Hematopoietic multipotent progenitor cell treated with erythropoietin and hydrocortisone succinate and interleukin-3 and kit ligand, for 6 days (in vitro differentiated cells): Measurements from ENCODE around the gene CASP8.
"Not testable (repeated sequence)": the region's sequence is repeated elsewhere in the genome, so short reads cannot be mapped to it uniquely, and the experiment has no call there.

Experiments
- DNase-seq: peaks from one replicate; pipeline ENCODE4 v3.0.0-alpha.2; 2015

Gene CASP8

DNA sequence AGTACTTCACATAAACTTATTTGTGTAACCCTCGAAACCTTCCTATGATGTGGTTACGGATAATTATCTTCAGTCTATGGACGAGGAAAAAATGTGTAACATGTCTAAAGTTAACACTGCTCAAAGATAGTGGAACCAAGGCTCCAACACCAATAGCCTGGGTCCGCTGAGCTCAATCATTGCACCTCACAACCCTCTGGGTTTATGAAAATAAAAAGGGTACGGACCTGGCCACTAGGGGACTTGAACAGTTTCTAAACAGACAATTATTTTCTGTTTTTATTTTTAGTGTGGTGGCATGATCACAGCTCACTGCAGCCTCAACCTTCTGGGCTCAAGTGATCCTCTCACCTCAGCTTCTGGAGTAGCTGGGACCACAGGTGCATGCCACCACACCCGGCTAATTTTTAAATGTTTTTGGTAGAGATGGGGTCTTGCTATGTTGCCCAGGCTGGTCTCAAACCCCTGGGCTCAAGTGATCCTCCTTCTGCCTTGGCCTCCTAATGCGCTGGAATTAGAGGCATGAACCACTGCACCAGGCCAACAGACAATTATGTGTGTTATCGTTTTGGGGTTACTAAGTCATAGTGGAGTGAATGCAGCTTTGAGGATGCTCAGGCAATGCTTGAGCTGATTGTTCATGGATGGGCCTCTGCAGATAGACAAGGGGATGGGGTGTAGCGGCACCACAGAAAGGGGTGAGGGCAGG lies 10.1 kb downstream of the CASP8 start:
- DNase-seq: peak; percentile 47

DNA sequence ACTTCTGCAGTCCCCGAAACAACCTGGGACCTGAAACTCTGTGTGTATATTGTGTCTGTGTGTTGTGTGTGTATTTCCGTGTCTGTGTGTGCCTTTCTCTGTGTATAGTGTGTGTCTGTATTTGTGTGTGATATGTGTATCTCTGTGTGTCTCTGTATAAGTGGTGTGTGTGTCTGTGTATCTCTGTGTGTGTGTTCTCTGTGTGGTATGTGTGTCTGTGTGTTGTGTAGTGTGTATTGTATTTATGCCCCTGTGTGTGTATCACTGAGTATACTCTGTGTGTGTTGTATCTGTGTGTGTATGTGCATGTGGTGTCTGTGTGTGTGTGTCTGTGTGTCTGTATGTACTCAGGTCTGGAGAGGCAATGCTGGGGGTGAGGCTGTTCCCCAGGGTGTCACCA lies 11.6 kb downstream of the CASP8 start:
- no peak for DNase-seq

DNA sequence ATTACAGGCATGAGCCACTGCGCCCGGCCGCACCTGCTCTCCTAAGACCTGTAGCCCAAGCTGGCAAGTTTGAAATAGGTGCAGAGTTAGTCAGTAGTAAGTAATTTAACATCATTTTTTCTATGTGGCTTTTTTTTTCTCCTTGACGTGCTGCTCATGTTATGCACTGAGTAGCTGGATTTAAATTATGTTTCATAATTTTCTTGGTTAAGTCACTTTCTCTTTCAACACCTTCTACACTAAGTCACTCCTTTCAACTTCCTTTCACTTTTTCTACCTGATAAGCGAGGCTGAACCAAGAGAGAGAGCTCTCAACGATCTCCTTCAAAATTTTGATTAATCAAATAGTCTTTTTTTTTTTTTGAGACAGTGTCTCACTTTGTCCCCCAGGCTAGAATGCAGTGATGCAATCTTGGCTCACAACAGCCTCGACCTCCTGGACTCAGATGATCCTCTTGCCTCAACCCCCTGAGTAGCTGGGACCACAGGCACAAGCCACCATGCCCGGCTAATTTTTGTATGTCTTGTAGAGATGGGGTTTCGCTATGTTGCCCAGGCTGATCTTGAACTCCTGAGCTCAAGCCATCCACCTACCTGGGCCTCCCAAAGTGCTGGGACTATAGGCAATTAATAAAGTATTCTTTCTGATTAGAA lies 13.1 kb downstream of the CASP8 start:
- no peak for DNase-seq

DNA sequence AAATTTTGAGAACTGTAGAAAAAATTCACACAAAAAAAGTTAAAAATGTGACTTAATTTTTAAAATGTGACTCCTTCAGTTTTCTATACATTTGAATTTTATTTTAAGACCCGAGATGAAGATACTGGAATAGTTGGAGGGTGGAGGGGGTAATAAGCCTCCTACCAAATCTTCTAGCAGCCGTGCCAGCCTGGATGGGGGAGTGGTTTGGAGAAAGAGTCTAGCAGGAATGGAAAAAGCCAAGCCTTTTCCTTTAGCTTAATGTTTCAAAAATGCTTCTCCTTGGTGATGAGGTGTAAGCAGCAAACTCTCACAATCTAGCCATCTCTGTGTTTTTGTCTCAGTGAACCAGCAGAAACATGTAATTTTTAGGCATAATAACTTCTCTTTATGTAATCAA lies 14.7 kb downstream of the CASP8 start:
- DNase-seq: no peak

DNA sequence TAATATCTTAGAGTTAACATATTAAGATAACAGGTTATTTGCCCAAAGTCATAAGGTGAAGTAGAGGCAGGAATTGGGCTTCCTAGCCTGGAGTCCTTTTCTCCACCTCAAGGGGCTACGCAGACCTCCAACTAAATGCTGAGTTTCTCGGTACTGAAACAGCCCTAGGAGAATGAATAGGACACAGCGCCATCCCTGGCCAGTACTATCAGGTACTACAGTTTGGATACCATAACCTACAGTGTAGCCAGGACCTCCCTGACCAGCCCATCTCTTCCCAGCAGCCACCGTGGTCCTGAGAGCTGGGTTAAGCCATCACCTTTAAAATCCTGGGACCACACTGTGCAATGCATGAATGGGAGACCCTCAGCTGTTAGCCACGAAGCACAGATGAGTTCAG lies 15.7 kb downstream of the CASP8 start:
- DNase-seq: no peak

DNA sequence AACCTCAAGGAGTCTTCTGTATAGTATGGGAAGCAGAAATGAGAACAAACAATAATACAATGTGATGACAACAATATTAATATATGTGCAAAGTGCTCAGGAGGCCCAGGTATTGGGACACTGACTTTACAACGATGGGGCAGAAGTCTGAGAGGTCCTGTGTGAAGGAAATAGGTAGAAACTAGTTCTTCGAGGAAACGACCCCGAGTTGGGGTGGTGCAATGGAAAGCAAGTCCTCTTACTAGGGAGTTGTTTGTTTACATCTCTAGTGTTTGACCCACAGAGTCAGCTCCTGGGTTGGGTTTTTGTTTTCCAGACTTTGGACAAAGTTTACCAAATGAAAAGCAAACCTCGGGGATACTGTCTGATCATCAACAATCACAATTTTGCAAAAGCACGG lies 16.2 kb downstream of the CASP8 start:
- DNase-seq: no peak

DNA sequence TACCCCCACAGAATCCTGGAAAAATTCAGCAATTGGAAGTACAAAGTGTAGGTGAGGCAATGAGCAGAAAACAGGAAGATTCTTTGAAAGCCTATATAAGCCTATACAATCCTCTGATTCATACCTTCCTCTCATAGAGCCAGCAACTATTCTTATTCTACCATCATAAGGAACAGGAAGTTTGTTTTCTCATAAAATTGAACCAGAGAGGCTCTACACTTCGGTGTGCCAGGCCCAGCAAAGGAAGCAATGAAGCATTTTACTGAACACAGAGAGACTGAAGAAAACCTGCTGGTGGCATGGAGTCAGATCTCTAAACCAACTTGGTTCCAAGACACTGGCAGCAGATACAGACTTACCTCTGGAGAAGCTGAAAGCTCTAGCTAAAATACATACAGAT lies 18.7 kb downstream of the CASP8 start:
- DNase-seq: no peak

DNA sequence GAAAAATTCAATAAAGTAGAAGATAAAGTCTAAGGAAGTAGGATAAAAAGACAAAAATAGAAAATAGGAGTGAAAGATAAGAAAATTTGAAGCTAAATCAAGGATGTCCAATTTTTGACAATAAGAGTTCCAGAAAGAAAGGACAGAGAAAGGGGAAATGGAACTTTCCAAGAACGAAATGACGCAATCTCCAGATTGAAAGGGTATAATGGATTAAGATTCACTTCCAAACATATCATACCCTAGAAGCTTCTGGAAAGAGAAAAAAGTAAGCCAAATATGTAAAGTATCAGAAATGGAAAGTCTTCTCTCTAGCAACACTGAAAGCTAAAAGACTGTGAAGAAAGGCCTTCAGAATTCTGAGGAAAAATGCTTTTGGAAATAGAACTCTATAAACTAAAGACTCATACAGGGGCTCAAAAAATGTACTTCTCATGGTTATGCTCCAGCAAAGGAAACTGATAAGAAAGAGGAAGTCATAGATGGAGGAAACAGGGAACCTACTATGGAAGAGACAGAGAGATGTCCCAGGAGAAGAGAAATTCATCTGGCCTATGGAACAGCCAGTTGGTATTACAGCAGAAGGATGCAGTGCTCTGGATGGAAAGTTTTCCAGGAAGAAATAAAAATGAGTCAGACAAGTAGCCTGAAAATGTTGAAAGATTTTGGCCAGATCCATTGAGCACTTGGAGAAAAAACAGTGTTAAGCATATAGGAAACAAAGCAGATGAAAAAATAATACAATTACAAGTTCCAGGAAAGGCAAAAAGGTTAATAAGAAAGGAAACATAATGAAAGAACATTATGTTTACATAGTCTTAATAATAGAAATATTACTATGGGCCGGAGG lies 20.1 kb downstream of the CASP8 start:
- no peak for DNase-seq

DNA sequence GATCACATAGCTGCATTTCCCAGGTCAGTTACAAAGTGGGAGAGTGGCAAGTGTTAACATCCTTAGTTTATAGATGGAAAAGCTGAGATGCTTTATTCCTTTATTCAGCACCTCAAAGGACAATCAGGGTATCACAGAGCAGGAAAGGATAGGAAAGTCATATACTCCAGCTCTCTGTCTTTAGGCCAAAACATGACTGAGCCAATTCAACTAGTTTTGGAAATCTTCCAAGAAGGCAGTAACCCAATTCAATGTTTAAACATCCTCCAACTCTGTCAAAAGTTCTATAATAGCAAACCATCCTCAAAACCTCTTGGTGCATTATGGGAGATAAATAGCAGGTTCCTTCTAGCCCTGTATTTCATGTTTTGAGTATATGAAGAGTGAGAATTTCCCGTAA lies 25.2 kb downstream of the CASP8 start:
- DNase-seq: no peak

DNA sequence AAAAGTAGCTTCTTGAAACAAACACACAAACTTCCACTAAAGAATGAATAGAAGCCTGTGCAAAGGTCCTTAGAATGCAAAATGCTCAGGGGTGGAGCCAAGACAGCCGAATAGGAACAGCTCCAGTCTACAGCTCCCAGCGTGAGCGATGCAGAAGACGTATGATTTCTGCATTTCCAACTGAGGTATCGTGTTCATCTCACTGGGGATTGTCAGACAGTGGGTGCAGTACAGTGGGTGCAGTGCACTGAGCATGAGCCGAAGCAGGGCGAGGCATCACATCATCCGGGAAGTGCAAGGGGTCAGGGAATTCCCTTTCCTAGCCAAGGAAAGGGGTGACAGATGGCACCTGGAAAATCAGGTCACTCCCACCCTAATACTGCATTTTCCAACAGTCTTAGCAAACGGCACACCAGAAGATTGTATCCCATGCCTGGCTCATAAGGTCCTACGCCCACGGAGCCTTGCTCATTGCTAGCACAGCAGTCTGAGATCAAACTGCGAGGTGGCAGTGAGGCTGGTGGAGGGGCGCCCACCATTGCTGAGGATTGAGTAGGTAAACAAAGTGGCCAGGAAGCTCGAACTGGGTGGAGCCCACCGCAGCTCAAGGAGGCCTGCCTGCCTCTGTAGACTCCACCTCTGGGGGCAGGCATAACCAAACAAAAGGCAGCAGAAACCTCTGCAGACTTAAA lies 30.3 kb downstream of the CASP8 start:
- DNase-seq: not testable (repeated sequence)

DNA sequence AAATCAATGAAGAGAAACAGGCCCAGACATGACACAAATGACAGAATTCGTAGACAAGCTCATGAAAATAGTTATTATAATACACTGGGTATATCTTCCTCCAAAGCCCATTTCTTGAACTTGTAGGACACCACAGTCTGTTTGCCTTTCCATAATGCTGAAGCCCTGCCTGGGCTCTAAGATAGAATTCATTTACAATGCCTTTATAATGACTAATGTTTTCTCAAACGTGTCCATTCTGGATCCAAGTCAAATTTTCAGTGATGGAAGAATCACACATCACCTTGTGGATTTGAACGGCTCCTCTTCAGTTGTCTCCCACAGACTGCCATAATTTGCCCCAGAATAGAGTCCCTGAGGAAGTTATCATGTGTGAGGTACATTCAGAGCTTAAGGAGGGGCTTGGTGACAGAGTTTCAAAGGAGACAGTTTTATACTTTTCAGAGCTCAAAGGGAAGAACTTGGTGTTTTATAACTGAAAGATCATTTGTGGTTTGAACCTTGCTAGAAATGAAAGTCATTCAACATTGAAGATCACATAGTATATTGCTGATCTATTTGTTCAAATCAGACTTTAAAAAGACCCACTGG lies 38.2 kb downstream of the CASP8 start:
- no peak for DNase-seq

DNA sequence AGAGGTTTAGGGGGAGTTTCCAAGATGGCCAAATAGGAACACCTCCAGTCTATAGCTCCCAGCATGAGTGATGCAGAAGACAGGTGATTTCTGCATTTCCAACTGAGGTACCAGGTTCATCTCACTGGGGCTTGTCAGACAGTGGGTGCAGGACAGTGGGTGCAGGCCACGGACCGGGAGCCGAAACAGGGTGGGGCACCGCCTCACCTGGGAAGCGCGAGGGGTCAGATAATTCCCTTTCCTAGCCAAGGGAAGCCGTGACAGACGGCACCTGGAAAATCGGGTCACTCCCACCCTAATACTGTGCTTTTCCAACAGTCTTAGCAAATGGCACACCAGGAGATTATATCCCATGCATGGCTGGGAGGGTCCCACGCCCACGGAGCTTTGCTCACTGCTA lies 39.6 kb downstream of the CASP8 start:
- DNase-seq: not testable (repeated sequence)

DNA sequence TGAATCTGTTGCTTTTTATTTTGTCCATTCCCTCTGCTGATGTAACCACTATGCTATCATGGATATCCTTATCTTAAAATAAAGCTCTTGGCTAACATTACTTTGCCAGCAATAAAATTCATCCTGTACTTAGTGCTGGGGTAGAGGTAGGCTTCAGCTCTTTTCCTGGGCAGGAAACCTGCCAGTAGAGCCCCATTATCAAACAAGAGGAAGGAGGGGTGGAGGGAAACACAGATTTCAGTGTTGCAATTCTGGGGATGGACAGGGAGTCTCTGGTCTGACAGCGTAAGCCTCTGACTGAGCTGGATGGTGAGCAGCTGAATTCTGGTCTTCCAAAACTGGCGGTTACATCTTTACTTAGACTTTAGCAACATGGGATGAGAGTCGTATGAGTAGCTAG lies 47.5 kb downstream of the CASP8 start:
- no peak for DNase-seq

DNA sequence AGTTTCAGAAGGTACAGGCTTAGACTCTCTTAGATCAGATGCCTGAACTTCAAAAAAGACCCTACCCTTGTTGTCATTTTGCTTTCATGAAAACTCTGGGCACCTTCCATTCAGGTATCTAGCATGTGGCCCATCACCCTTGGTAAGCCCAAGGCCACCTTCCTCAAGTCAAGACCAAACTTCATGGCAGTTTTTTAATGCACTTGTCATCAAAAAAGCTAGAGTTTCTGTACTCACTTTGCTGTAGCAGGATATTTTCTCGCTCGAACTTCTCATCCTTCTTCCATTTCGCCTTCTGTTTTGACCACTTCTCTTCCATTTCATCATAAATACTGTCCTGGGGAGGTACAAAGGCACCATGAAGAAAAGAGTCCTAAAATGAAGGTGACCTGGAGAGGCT lies 48.6 kb downstream of the CASP8 start:
- DNase-seq: no peak

DNA sequence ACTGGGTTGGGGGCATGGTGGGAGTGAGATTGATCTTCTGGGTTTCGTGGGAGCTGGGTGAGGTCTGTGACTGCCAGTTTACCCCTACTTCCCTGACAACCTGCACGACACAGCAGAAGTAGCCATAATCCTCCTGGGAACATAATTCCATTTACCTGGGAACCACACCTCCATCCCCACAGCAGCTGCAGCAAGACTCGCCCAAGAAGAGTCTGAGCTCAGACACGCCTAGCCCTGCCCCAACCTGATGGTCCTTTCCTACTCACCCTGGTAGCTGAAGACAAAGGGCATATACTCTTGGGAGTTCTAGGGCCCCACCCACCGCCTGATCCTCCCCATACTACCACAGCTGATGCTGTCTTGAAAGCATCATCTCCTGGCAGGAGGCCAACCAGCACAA lies 53.0 kb downstream of the CASP8 start:
- no peak for DNase-seq

DNA sequence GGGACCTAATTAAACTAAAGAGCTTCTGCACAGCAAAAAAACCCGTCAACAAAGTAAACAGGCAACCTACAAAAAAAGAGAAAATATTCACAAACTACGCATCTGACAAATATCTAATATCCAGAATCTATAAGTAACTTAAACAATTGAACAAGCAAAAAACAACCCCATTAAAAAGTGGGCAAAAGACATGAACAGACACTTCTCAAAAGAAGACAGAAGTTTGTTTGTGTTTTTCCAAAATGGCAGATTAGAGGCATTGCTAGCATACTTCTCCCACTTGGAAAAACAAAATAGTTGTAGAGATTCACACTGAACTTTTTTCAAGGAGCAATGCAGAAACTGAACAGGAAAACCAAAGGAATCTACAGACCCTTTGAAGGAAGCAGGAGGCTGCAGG lies 59.2 kb downstream of the CASP8 start:
- DNase-seq: no peak

DNA sequence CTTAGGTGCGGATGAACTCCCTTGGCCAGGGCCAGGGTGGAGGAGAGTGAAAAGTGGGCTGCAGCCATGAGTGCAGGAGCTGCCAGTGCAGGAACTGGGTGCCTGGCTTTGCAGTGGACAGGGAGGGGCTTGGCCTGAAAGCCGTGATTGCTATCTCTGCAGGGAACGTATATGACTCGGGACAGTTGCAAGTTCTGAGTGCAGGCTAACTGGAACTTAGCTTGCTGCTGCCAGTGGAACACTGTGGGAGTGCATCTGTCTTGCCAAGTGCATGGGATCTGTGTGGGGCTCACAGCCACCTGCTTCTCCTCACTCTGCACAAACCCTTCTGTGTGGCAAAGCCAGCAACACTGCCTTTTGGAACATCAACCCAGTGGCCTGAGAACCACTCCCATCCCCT lies 59.9 kb downstream of the CASP8 start:
- DNase-seq: no peak

DNA sequence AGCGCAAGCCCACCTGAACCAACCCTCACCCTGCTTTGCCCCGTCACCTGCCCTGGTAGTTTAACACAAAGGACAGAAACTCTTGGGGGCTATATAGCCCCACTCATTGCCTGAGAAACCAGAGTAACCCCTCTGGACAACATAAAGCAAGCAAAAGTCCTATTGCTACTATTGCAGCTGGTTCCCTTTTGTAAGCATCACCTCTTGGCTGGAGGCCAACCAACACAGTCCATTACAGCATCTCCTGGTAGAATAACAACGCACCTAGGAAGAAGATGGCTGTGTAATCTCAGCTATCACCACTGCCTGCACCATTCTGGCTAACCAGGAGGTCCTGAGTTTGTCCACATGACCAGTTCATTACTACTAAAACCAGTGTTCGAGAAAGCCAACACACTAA lies 60.4 kb downstream of the CASP8 start:
- no peak for DNase-seq

DNA sequence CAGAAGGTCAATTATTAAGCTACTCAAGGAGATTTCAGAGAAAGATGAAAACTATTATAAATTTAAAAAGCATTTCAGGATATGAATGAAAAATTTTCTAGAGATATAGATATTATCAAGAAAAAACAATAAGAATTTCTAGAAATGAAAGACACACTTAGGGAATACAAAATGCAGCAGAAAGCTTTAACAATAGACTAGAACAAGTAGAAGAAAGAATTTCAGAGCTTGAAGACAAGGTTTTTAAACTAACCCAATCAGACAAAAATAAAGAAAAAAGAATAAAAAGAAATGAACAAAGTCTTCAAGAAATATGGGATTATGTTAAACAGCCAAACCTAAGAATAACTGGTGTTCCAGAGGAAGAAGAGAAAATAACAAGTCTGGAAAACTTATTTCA lies 62.4 kb downstream of the CASP8 start:
- DNase-seq: no peak

DNA sequence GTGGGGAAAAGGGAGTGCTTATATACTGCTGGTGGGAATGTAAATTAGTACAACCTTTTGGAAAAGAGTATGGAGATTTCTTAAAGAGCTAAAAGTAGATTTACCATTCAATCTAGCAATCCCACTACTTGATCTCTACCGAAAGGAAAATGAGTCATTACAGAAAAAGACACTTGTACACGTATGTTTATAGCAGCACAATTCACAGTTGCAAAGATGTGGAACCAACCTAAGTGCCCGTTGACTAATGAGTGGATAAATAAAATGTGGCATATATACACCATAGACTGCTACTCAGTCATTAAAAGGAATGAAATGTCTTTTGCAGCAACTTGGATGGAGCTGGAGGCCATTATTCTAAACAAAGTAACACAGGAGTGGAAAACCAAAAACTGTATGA lies 67.3 kb downstream of the CASP8 start:
- DNase-seq: no peak

DNA sequence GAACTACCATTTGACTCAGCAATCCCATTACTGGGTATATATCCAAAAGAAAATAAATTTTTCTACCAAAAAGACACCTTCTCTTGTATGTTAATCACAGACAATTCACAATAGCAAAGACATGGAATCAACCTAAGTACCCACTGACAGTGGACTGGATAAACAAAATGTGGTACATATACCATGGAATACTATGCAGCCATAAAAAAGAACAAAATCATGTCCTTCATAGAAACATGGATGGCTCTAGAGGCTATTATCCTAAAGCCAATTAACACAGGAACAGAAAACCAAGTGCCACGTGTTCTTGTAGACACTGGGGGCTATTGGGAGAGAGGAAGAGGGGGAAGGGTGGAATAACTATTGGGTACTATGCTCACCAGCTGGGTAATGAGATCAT lies 69.1 kb downstream of the CASP8 start:
- no peak for DNase-seq
